GM21367 (cell line): ENCODE measurements around the gene SLC7A6OS.
A peak's percentile ranks its signal among the peaks of the same experiment; 100 is the strongest.

ENCODE experiments used
- ATAC-seq: cut with Tn5 transposase; IDR thresholded peaks from one replicate; pipeline ENCODE4 v1.9.1; 2021; ENCODE audit not compliant: unreplicated experiment

The SLC7A6OS gene

GRCh38 chr16:68282064-68282452, 28.7 kb downstream of the SLC7A6OS start:
- no peak for ATAC-seq

GRCh38 chr16:68281368-68282063, 29.2 kb downstream of the SLC7A6OS start:
- no peak for ATAC-seq

GRCh38 chr16:68279726-68280558, 30.8 kb downstream of the SLC7A6OS start:
- no peak for ATAC-seq

GRCh38 chr16:68276223-68276622, 34.5 kb downstream of the SLC7A6OS start:
- no peak for ATAC-seq

GRCh38 chr16:68275611-68276191, 35.0 kb downstream of the SLC7A6OS start:
- no peak for ATAC-seq

GRCh38 chr16:68274441-68274840, 36.3 kb downstream of the SLC7A6OS start:
- ATAC-seq, result no peak

- no peak for ATAC-seq
Measured at GRCh38 chr16:68273896-68274295, 36.9 kb downstream of the SLC7A6OS start.

GRCh38 chr16:68273459-68273858, 37.3 kb downstream of the SLC7A6OS start:
- no peak for ATAC-seq

GRCh38 chr16:68272507-68273209, 38.1 kb downstream of the SLC7A6OS start:
- no peak for ATAC-seq

- ATAC-seq, result no peak
Measured at GRCh38 chr16:68270353-68270752, 40.4 kb downstream of the SLC7A6OS start.

- no peak for ATAC-seq
Measured at GRCh38 chr16:68269793-68270192, 41.0 kb downstream of the SLC7A6OS start.

GRCh38 chr16:68267612-68268405, 42.9 kb downstream of the SLC7A6OS start:
- ATAC-seq, result no peak

GRCh38 chr16:68265078-68265920, 45.4 kb downstream of the SLC7A6OS start:
- no peak for ATAC-seq

GRCh38 chr16:68264128-68265077, 46.3 kb downstream of the SLC7A6OS start, which contains the start of gene SLC7A6:
Gene SLC7A6, plus strand, starts transcription at chr16:68264526. Its CDS starts 10,201 bp downstream, at chr16:68274727.
- peak; percentile 44 for ATAC-seq

- peak; percentile 8 for ATAC-seq
Measured at GRCh38 chr16:68263559-68264127, 47.1 kb downstream of the SLC7A6OS start.

GRCh38 chr16:68259007-68259825, 51.5 kb downstream of the SLC7A6OS start:
- no peak for ATAC-seq
